Fibroblast of skin of back (primary cell): ENCODE data around the gene WFDC6.

ENCODE experiments used
- DNase-seq: peaks from one replicate; pipeline ENCODE4 v3.0.0-alpha.2; 2013

WFDC6 gene

GRCh38 chr20:45515147-45515913 is 24.0 kb downstream of the WFDC6 start, which contains the start of gene SPINT3:
Gene SPINT3 (minus strand): TSS chr20:45515622. CDS start chr20:45515608, 14 bp downstream.
- DNase-seq, result no peak

DNA sequence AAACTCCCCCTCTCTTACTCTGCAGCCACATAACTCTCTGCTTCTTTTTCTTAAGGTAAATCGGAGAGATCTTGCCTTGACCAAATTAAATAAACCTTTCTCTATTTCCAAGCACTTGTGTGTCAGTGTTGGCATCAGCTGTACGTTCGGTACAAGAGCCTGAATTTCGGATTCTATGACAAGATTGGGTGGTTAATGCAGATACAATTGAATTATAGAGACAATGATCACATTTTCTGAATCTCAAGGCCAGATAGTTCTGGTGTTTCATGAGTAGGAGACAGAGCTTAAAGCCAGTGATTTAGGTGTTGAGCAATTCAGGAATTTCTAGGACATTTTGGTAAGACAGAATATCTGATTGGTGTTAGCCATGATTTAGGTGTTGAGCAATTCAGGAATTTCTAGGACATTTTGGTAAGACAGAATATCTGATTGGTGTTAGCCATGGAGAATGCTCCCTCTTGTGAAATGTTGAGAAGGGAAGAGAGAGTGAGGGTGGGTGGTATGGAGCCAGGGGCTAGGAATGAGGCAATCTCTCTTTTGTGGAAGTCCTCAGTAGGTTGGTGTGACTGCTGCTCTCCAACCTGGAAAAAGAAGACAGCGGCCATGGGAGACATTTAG is 28.9 kb downstream of the WFDC6 start:
- no peak for DNase-seq

- DNase-seq, result no peak
Measured at GRCh38 chr20:45509091-45509490, 30.2 kb downstream of the WFDC6 start.

DNA sequence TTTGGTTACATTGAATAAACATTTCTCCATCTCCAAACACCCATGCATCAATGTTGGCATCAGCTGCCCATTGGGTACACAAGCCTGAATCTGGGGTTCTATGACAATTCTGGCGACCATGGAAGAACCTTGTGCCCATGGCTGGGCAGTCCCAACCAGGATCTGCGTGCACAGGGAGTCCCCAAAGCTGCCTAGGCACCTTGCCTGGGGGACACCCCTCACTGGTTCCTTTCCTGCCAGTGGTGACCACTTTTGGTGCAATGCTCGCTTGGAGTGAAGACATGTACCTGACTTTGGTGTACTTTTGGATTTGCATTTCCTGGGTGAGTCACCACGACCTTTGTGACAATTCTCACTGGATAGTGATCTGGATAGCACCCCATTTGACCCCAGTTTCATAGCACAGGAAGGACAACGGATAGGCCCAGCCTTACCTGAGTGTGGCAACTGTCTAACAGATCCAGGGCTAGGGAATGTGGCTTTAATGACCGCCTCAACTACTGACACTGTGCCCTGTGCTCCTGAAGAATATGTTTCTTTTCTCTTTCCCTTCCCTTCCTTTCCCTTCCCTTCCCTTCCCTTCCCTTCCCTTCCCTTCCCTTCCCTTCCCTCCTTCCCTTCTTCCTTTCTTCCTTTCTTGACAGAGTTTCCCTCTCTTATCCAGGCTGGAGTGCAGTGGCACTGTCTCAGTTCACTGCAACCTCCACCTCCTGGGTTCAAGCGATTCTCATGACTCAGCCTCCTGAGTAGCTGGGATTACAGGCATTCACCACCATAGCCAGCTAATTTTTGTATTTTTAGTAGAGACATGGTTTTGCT is 31.0 kb downstream of the WFDC6 start:
- DNase-seq, result no peak

DNA sequence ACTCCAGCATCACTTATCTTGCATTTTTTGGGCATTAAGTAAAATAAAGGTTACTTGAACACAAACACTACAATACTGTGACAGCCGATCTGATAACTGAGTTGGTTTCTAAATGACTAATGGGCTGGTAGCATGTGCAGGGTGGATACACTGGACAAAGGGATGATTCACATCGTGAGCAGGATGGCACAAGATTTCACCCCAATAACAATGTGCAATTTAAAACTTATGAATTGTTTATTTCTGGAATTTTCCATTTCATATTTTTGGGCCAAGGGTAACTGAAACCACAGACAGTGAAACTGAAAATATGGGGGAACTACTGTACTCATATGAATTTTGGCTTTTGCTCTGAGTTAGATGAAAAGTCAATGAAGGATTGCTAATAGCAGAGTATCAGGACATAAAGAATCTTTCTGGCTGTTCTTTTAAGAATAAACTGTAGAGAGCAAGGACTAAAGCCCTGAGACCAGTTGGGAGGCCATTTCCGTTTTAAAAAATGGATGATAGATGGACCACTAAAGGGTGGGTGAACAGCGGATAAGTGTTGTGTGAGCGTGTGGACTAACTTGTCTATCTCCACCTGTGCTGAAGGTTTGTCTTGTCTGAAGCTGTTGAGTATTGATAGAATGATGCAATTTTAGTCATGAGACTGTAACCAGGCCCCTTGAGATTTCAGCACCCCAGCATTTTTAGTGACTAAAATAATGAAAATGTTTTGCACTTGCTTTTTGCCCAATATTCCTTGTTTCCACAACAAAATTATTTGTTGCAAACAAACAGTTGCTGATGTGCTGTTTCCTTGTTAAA is 32.1 kb downstream of the WFDC6 start:
- no peak for DNase-seq

DNA sequence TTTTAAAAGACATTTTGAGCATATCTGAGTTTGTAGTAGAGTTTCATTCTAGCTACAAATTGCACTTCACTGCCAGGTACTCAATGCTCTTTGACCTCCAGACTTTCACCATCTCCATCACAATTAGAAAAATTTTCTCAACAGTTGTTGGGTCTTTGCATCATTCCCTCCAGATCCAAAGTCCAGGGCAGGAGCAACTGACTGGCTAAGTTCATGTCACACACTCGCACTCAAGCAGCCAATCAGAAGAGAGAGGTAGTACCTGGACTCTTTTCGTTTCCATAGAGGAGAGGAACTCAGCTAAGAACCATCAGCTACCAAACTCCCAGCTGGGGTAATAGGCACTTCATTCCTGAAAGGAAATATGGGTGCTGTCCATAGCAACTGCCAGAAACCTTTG is 32.9 kb downstream of the WFDC6 start:
- no peak for DNase-seq

DNA sequence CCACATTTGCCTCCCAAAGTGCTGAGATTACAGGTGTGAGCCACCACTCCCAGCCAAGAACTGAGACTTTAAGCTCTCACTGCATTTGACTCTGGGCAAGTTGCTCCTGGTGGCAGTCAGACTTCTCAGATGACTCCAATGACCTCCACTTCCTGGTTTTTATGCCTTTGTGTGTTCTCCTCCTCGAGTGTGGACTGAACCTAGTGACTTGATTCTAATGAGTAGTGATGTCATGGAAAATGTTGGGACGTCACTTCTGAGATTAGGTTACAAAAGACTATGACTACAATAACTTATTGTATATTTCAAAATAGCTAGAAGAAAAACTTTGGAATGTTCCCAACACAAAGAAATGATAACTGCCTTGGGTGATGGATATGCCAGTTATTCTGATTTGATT is 35.9 kb downstream of the WFDC6 start:
- no peak for DNase-seq

DNA sequence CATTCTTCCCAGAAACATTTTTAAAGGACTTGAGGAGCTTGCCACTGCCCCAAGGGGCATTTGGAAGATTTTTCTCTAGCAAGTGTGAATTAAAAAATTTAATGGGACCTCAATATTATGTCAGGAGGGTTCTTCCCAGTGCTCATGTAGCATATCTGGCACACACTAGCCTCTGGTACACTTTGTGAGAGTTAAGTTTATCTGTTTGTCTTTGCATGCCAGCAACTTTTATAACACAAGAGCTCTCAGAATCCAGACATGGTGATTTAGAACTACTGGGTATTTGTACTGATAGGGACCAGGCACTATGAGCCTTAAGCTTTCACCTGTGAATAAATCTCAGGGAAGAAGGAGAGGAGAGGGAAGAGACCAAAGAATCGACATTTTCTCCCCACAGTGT is 36.7 kb downstream of the WFDC6 start:
- no peak for DNase-seq

DNA sequence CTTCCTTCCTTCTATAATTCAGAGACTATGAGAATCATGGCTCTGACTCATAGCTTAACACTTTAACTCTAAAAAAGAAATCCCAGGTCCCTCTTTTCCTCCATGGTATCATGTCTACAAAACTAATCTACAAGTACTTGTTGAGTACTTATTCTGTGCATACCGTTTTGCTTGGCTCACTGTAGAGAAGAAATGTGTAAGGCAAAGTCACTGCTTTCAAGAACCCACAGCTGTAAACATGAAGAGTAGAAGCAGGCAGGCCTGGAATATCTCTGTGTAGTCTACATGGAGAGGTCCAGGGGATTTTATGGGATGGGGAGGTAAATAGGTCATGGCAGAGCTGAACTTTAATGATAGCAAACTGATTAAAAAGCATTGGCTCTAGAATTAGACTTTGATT is 37.7 kb downstream of the WFDC6 start:
- no peak for DNase-seq

GRCh38 chr20:45500022-45500421 is 39.3 kb downstream of the WFDC6 start:
- no peak for DNase-seq

DNA sequence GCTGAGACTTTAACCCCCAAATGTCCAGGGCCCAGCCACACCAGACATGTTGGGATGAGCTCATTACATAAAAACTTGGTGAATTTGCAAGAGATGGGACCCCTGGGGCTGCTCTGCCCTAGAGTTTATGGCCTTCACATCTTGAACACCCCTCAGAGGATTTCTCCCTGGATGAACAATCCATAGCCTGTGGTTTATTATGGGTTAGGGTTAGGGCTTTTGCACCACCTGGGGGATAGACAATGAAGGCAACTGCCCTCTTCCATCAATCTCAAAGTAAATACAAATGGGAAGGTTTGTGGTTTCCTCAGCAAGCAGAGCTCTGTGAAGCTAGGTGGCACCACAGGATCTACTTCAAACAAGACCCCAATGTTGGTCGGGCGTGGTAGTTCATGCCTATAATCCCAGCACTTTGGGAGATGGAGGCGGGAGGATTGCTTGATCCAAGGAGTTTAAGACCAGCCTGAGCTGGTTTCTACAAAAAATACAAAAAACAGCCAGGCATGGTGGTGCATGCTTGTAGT is 41.2 kb downstream of the WFDC6 start:
- no peak for DNase-seq

- DNase-seq, result no peak
Measured at GRCh38 chr20:45496166-45496565, 43.1 kb downstream of the WFDC6 start.

- DNase-seq, result no peak
Measured at GRCh38 chr20:45495501-45495941, 43.8 kb downstream of the WFDC6 start.

- DNase-seq, result no peak
Measured at GRCh38 chr20:45489083-45489531, 50.2 kb downstream of the WFDC6 start.

- no peak for DNase-seq
Measured at GRCh38 chr20:45487231-45487635, 52.0 kb downstream of the WFDC6 start.

DNA sequence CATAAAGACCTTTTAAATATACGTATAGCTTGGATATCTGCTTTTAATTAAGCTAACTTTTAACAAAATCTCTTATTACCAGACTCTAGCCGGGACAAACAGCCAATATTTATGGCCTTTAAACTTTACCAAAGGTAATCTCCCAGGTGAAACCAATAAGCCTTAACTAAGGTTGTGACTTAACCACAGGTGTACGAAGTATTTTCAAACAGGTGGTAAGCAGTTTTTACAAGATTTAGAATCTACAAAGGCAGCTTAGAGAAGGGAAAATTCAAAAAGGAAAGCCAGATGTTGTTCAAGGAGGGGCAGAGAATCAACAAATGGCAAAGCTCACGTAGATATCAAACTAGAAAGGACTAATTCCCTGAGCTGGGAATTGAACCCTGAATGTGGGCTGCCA is 53.9 kb downstream of the WFDC6 start:
- no peak for DNase-seq

DNA sequence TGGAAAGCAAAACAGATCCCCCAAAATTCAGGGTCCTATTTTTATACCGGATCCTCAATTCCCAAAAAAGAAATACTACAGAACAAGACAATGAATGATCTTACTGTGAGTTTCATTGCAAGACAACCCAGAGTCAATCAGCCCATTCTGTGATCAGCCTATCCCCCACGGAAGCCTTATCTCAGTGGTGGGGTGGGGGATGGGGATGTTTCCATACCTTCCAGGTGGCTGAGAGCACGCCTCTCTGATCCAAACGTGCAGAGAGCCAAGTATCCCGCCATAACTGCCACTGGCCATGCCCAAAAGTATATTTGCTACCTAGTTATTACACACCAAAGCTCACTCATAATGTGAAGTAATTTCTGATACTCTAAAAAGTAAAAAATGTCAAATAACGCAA is 54.6 kb downstream of the WFDC6 start:
- DNase-seq, result no peak
